Urinary bladder (tissue), 4 donors: Measurements from ENCODE around the gene SEMA3D. TPM values are rescaled to one million over a fixed set of nuclear protein-coding genes. Genes with fewer than 3 reads are reported as not detected.

Source experiments
- DNase-seq: peaks from one replicate; pipeline ENCODE4 v3.0.0-alpha.2; 2015; ENCODE audit errors: extremely low spot score
- H3K27ac ChIP-seq: one replicate; pipeline ENCODE4 v1.5.1; 2013; ENCODE audit warnings: low read depth, mild to moderate bottlenecking, moderate library complexity
- H3K36me3 ChIP-seq: one replicate; pipeline ENCODE4 v1.6.1; 2013; ENCODE audit warnings: mild to moderate bottlenecking, moderate library complexity; ENCODE audit not compliant: insufficient read depth
- H3K4me1 ChIP-seq: one replicate; pipeline ENCODE4 v1.6.1; 2013; ENCODE audit warnings: mild to moderate bottlenecking, moderate library complexity; ENCODE audit not compliant: insufficient read depth
- H3K4me3 ChIP-seq: one replicate; pipeline ENCODE4 v1.5.1; 2013; ENCODE audit warnings: low read depth, low read length
- WGBS: extraction: QIAGEN DNeasy Blood & Tissue Kit; methylation state at CpG from one replicate; pipeline ENCODE4 v1.1.7; 2013; 5-methylcytosine and 5-hydroxymethylcytosine counted together
- polyA plus RNA-seq: library from polyadenylated mRNA; stranded (reverse); fragments of 200-250 nt; gene quantifications from one replicate; pipeline ENCODE4 v1.2.3, GENCODE V29; 2013
- total RNA-seq: library from RNA; depleted of rRNA; stranded (reverse); fragments of >200 nt; gene quantifications from one replicate; pipeline ENCODE4 v1.2.3, GENCODE V29; 2014
- donor health status: healthy with polysubstance abuse.
- donor health status: healthy.

SEMA3D gene
- total and polyA plus RNA-seq, 2 donors, result 3.8 to 102 TPM

- Histone ChIP-seq H3K4me3 (no peak overlapping the region), H3K36me3 (no peaks in the 10 kb centered on the region), H3K27ac (no peak overlapping the region), H3K4me1 (no peaks in the 10 kb centered on the region)
- DNase-seq, result no peak
- WGBS, result 15% methylated on average over 3 of the region's 3 CpGs
Observed at GRCh38 chr7:85172530-85172941, 14.3 kb downstream of the SEMA3D start.

GRCh38 chr7:85167636-85168035 is 19.2 kb downstream of the SEMA3D start:
- Histone ChIP-seq H3K27ac (no peak overlapping the region), H3K36me3 (no peaks in the 10 kb centered on the region), H3K4me3 (no peak overlapping the region), H3K4me1 (no peaks in the 10 kb centered on the region)
- no peak for DNase-seq
- 97% methylated on average over 1 of the region's 1 CpG for WGBS

- DNase-seq, result no peak
- no peaks in the 10 kb centered on the region for H3K36me3 ChIP-seq
- H3K27ac ChIP-seq, result no peak overlapping the region
- H3K4me1 ChIP-seq, result no peaks in the 10 kb centered on the region
- no peak overlapping the region for H3K4me3 ChIP-seq
- 83% methylated on average over 5 of the region's 5 CpGs for WGBS
Observed at GRCh38 chr7:85165263-85165662, 21.6 kb downstream of the SEMA3D start.

- Histone ChIP-seq H3K27ac (no peak overlapping the region), H3K4me1 (no peaks in the 10 kb centered on the region), H3K36me3 (no peaks in the 10 kb centered on the region), H3K4me3 (no peak overlapping the region)
- no peak for DNase-seq
- 97% methylated on average over 1 of the region's 1 CpG for WGBS
Observed at GRCh38 chr7:85164376-85164775, 22.5 kb downstream of the SEMA3D start.

GRCh38 chr7:85162721-85163120 is 24.1 kb downstream of the SEMA3D start:
- 50% methylated on average over 4 of the region's 4 CpGs for WGBS
- Histone ChIP-seq H3K4me1 (no peaks in the 10 kb centered on the region), H3K27ac (no peak overlapping the region), H3K4me3 (no peak overlapping the region), H3K36me3 (no peaks in the 10 kb centered on the region)
- DNase-seq, result no peak

GRCh38 chr7:85160223-85160622 is 26.6 kb downstream of the SEMA3D start:
- WGBS, result 80% methylated on average over 5 of the region's 5 CpGs
- Histone ChIP-seq H3K4me1 (no peaks in the 10 kb centered on the region), H3K36me3 (no peaks in the 10 kb centered on the region), H3K4me3 (no peak overlapping the region), H3K27ac (no peak overlapping the region)
- DNase-seq, result no peak

- Histone ChIP-seq H3K27ac (no peak overlapping the region), H3K36me3 (no peaks in the 10 kb centered on the region), H3K4me1 (no peaks in the 10 kb centered on the region), H3K4me3 (no peak overlapping the region)
- no peak for DNase-seq
- WGBS, result 95% methylated on average over 1 of the region's 1 CpG
Observed at GRCh38 chr7:85159003-85159402, 27.9 kb downstream of the SEMA3D start.

GRCh38 chr7:85156661-85157208 is 30.1 kb downstream of the SEMA3D start:
- Histone ChIP-seq H3K36me3 (no peaks in the 10 kb centered on the region), H3K4me1 (no peaks in the 10 kb centered on the region), H3K4me3 (no peak overlapping the region), H3K27ac (no peak overlapping the region)
- 32% methylated on average over 1 of the region's 1 CpG for WGBS
- DNase-seq, result no peak

GRCh38 chr7:85154282-85154937 is 32.4 kb downstream of the SEMA3D start:
- Histone ChIP-seq H3K4me1 (no peaks in the 10 kb centered on the region), H3K4me3 (no peak overlapping the region), H3K27ac (no peak overlapping the region), H3K36me3 (no peaks in the 10 kb centered on the region)
- WGBS, result 68% methylated on average over 3 of the region's 3 CpGs
- no peak for DNase-seq

- Histone ChIP-seq H3K4me1 (no peaks in the 10 kb centered on the region), H3K27ac (no peak overlapping the region), H3K36me3 (no peaks in the 10 kb centered on the region), H3K4me3 (no peak overlapping the region)
- WGBS, result 99% methylated on average over 1 of the region's 1 CpG
- no peak for DNase-seq
Observed at GRCh38 chr7:85153715-85154114, 33.1 kb downstream of the SEMA3D start.

- DNase-seq, result no peak
- Histone ChIP-seq H3K4me3 (no peak overlapping the region), H3K36me3 (no peaks in the 10 kb centered on the region), H3K4me1 (no peaks in the 10 kb centered on the region), H3K27ac (no peak overlapping the region)
- WGBS, result 94% methylated on average over 1 of the region's 1 CpG
Observed at GRCh38 chr7:85150624-85151023, 36.2 kb downstream of the SEMA3D start.

- Histone ChIP-seq H3K4me3 (no peak overlapping the region), H3K36me3 (no peaks in the 10 kb centered on the region), H3K27ac (no peak overlapping the region), H3K4me1 (no peaks in the 10 kb centered on the region)
- 28% methylated on average over 1 of the region's 1 CpG for WGBS
- DNase-seq, result no peak
Observed at GRCh38 chr7:85144771-85145170, 42.1 kb downstream of the SEMA3D start.

GRCh38 chr7:85135977-85136376 is 50.9 kb downstream of the SEMA3D start:
- no peaks in the 10 kb centered on the region for H3K4me1 ChIP-seq
- H3K4me3 ChIP-seq, result no peak overlapping the region
- no peak for DNase-seq
- 37% methylated on average over 2 of the region's 2 CpGs for WGBS
- no peaks in the 10 kb centered on the region for H3K36me3 ChIP-seq
- H3K27ac ChIP-seq, result no peak overlapping the region

- H3K36me3 ChIP-seq, result no peaks in the 10 kb centered on the region
- 74% methylated on average over 1 of the region's 1 CpG for WGBS
- H3K4me1 ChIP-seq, result no peaks in the 10 kb centered on the region
- H3K4me3 ChIP-seq, result no peak overlapping the region
- DNase-seq, result no peak
- H3K27ac ChIP-seq, result no peak overlapping the region
Observed at GRCh38 chr7:85133560-85133959, 53.3 kb downstream of the SEMA3D start.
